Vagina (tissue), 2 donors: ENCODE measurements around the gene CRELD2. TPM values are rescaled to one million over a fixed set of nuclear protein-coding genes. Genes with fewer than 3 reads are reported as not detected.

Experiments
- DNase-seq, 2 donors: peaks; one replicate each; pipeline ENCODE4 v3.0.0-alpha.2; 2017; ENCODE audit errors: extremely low spot score in 2 of 2
- H3K27ac ChIP-seq: fragments of 200-600 bp; sonication (generic); one replicate; pipeline ENCODE4 v1.5.1; 2019
- H3K27me3 ChIP-seq: fragments of 200-600 bp; sonication (generic); one replicate; pipeline ENCODE4 v1.5.1; 2019
- H3K36me3 ChIP-seq, 2 donors: fragments of 200-600 bp; sonication (generic); one replicate each; pipeline ENCODE4 v1.5.1; 2017 to 2019
- H3K4me1 ChIP-seq: fragments of 200-600 bp; sonication (generic); one replicate; pipeline ENCODE4 v1.5.1; 2019
- H3K4me3 ChIP-seq, 2 donors: fragments of 200-600 bp; sonication (generic); 1 replicate in 1 of 2; 2 replicates in 1 of 2; pipeline ENCODE4 v1.5.1; 2016 to 2019
- H3K9me3 ChIP-seq: fragments of 200-600 bp; sonication (generic); one replicate; pipeline ENCODE4 v1.5.1; 2019
- CTCF ChIP-seq, 3 experiments: fragments of 450-650 bp in 2 of 3; fragments of 200-600 bp in 1 of 3; sonication (generic) in 1 of 3; IDR thresholded peaks; one replicate each; pipeline ENCODE4 v1.5.1; 2017 to 2019; ENCODE audit warnings: antibody characterized with exemption in 3 of 3, mild to moderate bottlenecking in 2 of 3, moderate library complexity in 2 of 3
- POLR2A ChIP-seq, 2 donors: fragments of 450-650 bp; IDR thresholded peaks; one replicate each; pipeline ENCODE4 v1.6.1; 2017; ENCODE audit warnings: antibody characterized with exemption in 2 of 2, mild to moderate bottlenecking in 2 of 2, moderate library complexity in 2 of 2
- POLR2AphosphoS5 ChIP-seq, 2 donors: sonication (generic); formaldehyde crosslinking; IDR thresholded peaks; one replicate each; pipeline ENCODE4 v1.9.0; 2017; ENCODE audit warnings: antibody characterized with exemption in 2 of 2, mild to moderate bottlenecking in 2 of 2, low read depth in 1 of 2; ENCODE audit not compliant: insufficient read depth in 1 of 2
- intact Hi-C: fragments of 100-400 bp; cut with DNase I; formaldehyde crosslinking; loops from one replicate; pipeline ENCODE4 v1.15.1; 2023
- microRNA-seq: library from miRNA; unstranded; fragments of <30 nt; microRNA quantifications from one replicate; pipeline ENCODE4, GENCODE V29; 2017; ENCODE audit warnings: borderline number of aligned reads, borderline replicate concordance
- small RNA-seq: library from RNA; depleted of rRNA; stranded (forward); fragments of <200 nt; gene quantifications from one replicate; pipeline ENCODE3, GENCODE V24; 2016
- total RNA-seq: library from RNA; depleted of rRNA; stranded (reverse); fragments of >200 nt; gene quantifications from one replicate; pipeline ENCODE4 v1.2.3, GENCODE V29; 2016

The CRELD2 gene
- total RNA-seq, 1 donor from 2014 or later: 34.4 TPM

- Histone ChIP-seq H3K27me3 (no peaks in the 10 kb centered on the region), H3K4me1 (peaks cover 26% of the 10 kb centered on the region), H3K27ac (peak overlapping the region; percentile 60), H3K4me3 (no peak overlapping the region), H3K36me3 (no peaks in the 10 kb centered on the region), H3K9me3 (no peaks in the 10 kb centered on the region)
- peak in 1 of 2 donors; percentile 85 for DNase-seq
- TF ChIP-seq CTCF (IDR thresholded peaks at IDR 0.05): no peak
- TF ChIP-seq POLR2AphosphoS5 (IDR thresholded peaks at IDR 0.05; ENCODE audit: insufficient read depth in 1 of 2, low read depth in 1 of 2): no peak
- TF ChIP-seq POLR2A (IDR thresholded peaks at IDR 0.05): no peak
- intact Hi-C loops: no loop called here
These were observed 57.3 kb downstream of the CRELD2 start for GRCh38 chr22:49975543-49976389.

- no peaks in the 10 kb centered on the region for H3K36me3 ChIP-seq
- DNase-seq: peak in 1 of 2 donors; percentile 69
- H3K27ac ChIP-seq: peak overlapping the region; percentile 60
- TF ChIP-seq POLR2AphosphoS5 (IDR thresholded peaks at IDR 0.05; ENCODE audit: insufficient read depth in 1 of 2, low read depth in 1 of 2) (no peak), CTCF (IDR thresholded peaks at IDR 0.05) (no peak), POLR2A (IDR thresholded peaks at IDR 0.05) (no peak)
- H3K4me3 ChIP-seq: no peak overlapping the region
- no peaks in the 10 kb centered on the region for H3K9me3 ChIP-seq
- intact Hi-C loops: no loop called here
- H3K27me3 ChIP-seq: no peaks in the 10 kb centered on the region
- H3K4me1 ChIP-seq: peaks cover 19% of the 10 kb centered on the region
These were observed 58.2 kb downstream of the CRELD2 start for GRCh38 chr22:49976439-49977175.

Small RNA genes within 50 kb of the gene (microRNA-seq; reads per million reads assigned to microRNA genes)
- gene MIR6821: not detected

Small RNA genes within 50 kb of the gene (small RNA-seq; reads per million reads assigned to genes)
- not detected for gene MIR6821

Other genes with a start within 250 kb of the CRELD2 start
- gene BRD1, start 90.8 kb upstream of the CRELD2 start, total RNA-seq: 35.1 TPM
- 9.1 TPM for gene ZBED4, start 64.8 kb upstream of the CRELD2 start, total RNA-seq
- 21.4 TPM for gene ALG12, start 196 bp upstream of the CRELD2 start, total RNA-seq
- 97.2 TPM for gene PIM3, start 42.1 kb downstream of the CRELD2 start, total RNA-seq
- not detected for gene IL17REL, start 94.1 kb downstream of the CRELD2 start, total RNA-seq
- gene TTLL8, start 139.7 kb downstream of the CRELD2 start, total RNA-seq: not detected
- gene MLC1, start 166.8 kb downstream of the CRELD2 start, total RNA-seq: 29.2 TPM
- 0.98 TPM for gene MOV10L1, start 171.4 kb downstream of the CRELD2 start, total RNA-seq